Sciatic nerve (tissue), 2 donors: Measurements from ENCODE around the gene ELL2. TPM values are rescaled to one million over a fixed set of nuclear protein-coding genes. Genes with fewer than 3 reads are reported as not detected.
"Not testable (repeated sequence)": the region's sequence is repeated elsewhere in the genome, so short reads cannot be mapped to it uniquely, and the experiment has no call there.

Experiments
- ATAC-seq: fragments of 200-7000 bp; cut with Tn5 transposase; one replicate; pipeline ENCODE4 v1.9.1; 2020; ENCODE audit warnings: mild to moderate bottlenecking, moderate library complexity
- DNase-seq: peaks from one replicate; pipeline ENCODE4 v3.0.0-alpha.2; 2020; ENCODE audit warnings: low spot score
- intact Hi-C: fragments of 100-400 bp; cut with DNase I; formaldehyde crosslinking; loops from one replicate; pipeline ENCODE4 v1.14.2; 2022
- total RNA-seq: library from RNA; stranded (reverse); fragmentation: NEBNext Ultra II Directional; extraction: Animal tissue kit (Norgen Biotek cat#: 25700); gene quantifications from one replicate; pipeline ENCODE4 v1.2.1, GENCODE V29; 2021
- donor health status: DM: no; HTN: no; CAD: no.
- donor health status: DM: no; HTN: no; CAD: no.

ELL2 gene
- total RNA-seq, 1 donor from 2014 or later = 50.4 TPM

- DNase-seq (peak; percentile 76), ATAC-seq (peak; percentile 86)
- intact Hi-C loops = loop anchor here (5.0 kb wide), 1 partner anchor 480 kb away; no protein-coding TSS in a partner anchor
These were observed 104.3 kb downstream of the ELL2 start for GRCh38 chr5:95857185-95857945.

- ATAC-seq (no peak), DNase-seq (no peak)
- intact Hi-C loops = loop anchor here (5.0 kb wide), 1 partner anchor 481 kb away; no protein-coding TSS in a partner anchor
These were observed 105.1 kb downstream of the ELL2 start for GRCh38 chr5:95856501-95856981.

- no peak for DNase-seq
- intact Hi-C loops = no loop called here
- ATAC-seq = no peak
These were observed 108.2 kb downstream of the ELL2 start for GRCh38 chr5:95853490-95853889.

- intact Hi-C loops = no loop called here
- ATAC-seq = no peak
- DNase-seq = no peak
These were observed 109.1 kb downstream of the ELL2 start for GRCh38 chr5:95852567-95852966.

GRCh38 chr5:95851141-95851540 is 110.5 kb downstream of the ELL2 start:
- intact Hi-C loops, ATAC-seq: not testable (repeated sequence)

GRCh38 chr5:95850391-95850894 is 111.2 kb downstream of the ELL2 start:
- no peak for DNase-seq
- intact Hi-C loops = no loop called here
- ATAC-seq = no peak

More at GRCh38 chr5:95851141-95851540, 110.5 kb downstream of the ELL2 start:
- not testable (repeated sequence) for DNase-seq

GRCh38 chr5:95848701-95849100 is 113.0 kb downstream of the ELL2 start:
- intact Hi-C loops = loop anchor here (5.0 to 10.0 kb wide), 2 partner anchors 66 to 204 kb away; partner anchors contain the start of gene RFESD
- ATAC-seq = no peak
- DNase-seq = no peak

- intact Hi-C loops = loop anchor here (5.0 to 10.0 kb wide), 2 partner anchors 65 to 202 kb away; partner anchors contain the start of gene RFESD
- DNase-seq (no peak), ATAC-seq (no peak)
These were observed 114.4 kb downstream of the ELL2 start for GRCh38 chr5:95847261-95847592.

GRCh38 chr5:95846554-95847260 is 114.9 kb downstream of the ELL2 start:
- ATAC-seq = peak; percentile 80
- peak; percentile 84 for DNase-seq
- intact Hi-C loops = loop anchor here (5.0 to 10.0 kb wide), 2 partner anchors 64 to 202 kb away; partner anchors contain the start of gene RFESD

- DNase-seq (no peak), ATAC-seq (no peak)
- intact Hi-C loops = loop anchor here (5.0 to 10.0 kb wide), 2 partner anchors 63 to 201 kb away; partner anchors contain the start of gene RFESD
These were observed 116.3 kb downstream of the ELL2 start for GRCh38 chr5:95845391-95845790.

- ATAC-seq (peak; percentile 61), DNase-seq (no peak)
- intact Hi-C loops = loop anchor here (10.0 kb wide), 1 partner anchor 199 kb away; the partner anchor contains the start of gene RFESD
These were observed 117.9 kb downstream of the ELL2 start for GRCh38 chr5:95843733-95844223.

GRCh38 chr5:95842854-95843544 is 118.7 kb downstream of the ELL2 start:
- intact Hi-C loops = loop anchor here (10.0 kb wide), 1 partner anchor 198 kb away; the partner anchor contains the start of gene RFESD
- DNase-seq (no peak), ATAC-seq (peak; percentile 67)

- intact Hi-C loops = loop anchor here (10.0 kb wide), 1 partner anchor 197 kb away; the partner anchor contains the start of gene RFESD
- ATAC-seq = peak; percentile 83
- DNase-seq = no peak
These were observed 119.5 kb downstream of the ELL2 start for GRCh38 chr5:95841914-95842812.

- ATAC-seq = no peak
- intact Hi-C loops = loop anchor here (10.0 kb wide), 1 partner anchor 196 kb away; the partner anchor contains the start of gene RFESD
- DNase-seq = no peak
These were observed 120.5 kb downstream of the ELL2 start for GRCh38 chr5:95840956-95841705.

GRCh38 chr5:95839658-95840057 is 122.0 kb downstream of the ELL2 start:
- ATAC-seq (no peak), DNase-seq (no peak)
- intact Hi-C loops = loop anchor here (10.0 kb wide), 1 partner anchor 195 kb away; the partner anchor contains the start of gene RFESD

GRCh38 chr5:95838556-95838955 is 123.1 kb downstream of the ELL2 start:
- ATAC-seq = no peak
- intact Hi-C loops = no loop called here
- DNase-seq = no peak

- intact Hi-C loops = no loop called here
- no peak for DNase-seq
- no peak for ATAC-seq
These were observed 123.6 kb downstream of the ELL2 start for GRCh38 chr5:95838001-95838520.
